Kidney (tissue), 14 donors: ENCODE measurements around the gene NKD2. TPM values are rescaled to one million over a fixed set of nuclear protein-coding genes. Genes with fewer than 3 reads are reported as not detected.

Experiments
- DNase-seq, 5 donors: peaks; one replicate each; pipeline ENCODE4 v3.0.0-alpha.2; 2013 to 2020
- FAIRE-seq: peaks from 2 replicates; lab custom pipeline; 2012; peaks lifted over from hg19 to GRCh38; lab: Jason Lieb, UNC
- H3K27ac ChIP-seq, 2 donors: one replicate each; pipeline ENCODE4 v1.7.0; 2013; ENCODE audit warnings: low read depth in 2 of 2, low read length in 2 of 2, inconsistent platforms in 1 of 2
- H3K27me3 ChIP-seq: one replicate; pipeline ENCODE4 v1.7.1; 2013; ENCODE audit warnings: low read length, inconsistent platforms; ENCODE audit not compliant: control insufficient read depth, insufficient read depth
- H3K36me3 ChIP-seq, 3 donors: one replicate each; pipeline versions ENCODE4 v1.7.0 to v1.7.1; 2013; ENCODE audit warnings: low read length in 3 of 3, control low read depth in 1 of 3, inconsistent platforms in 1 of 3; ENCODE audit not compliant: insufficient read depth in 3 of 3, control insufficient read depth in 2 of 3
- H3K4me1 ChIP-seq, 3 donors: one replicate each; pipeline versions ENCODE4 v1.7.0 to v1.7.1; 2013; ENCODE audit warnings: low read length in 3 of 3, inconsistent platforms in 1 of 3, low read depth in 1 of 3; ENCODE audit not compliant: control insufficient read depth in 2 of 3, insufficient read depth in 2 of 3
- H3K4me3 ChIP-seq, 3 donors: one replicate each; pipeline versions ENCODE4 v1.7.0 to v1.8.1; 2013; ENCODE audit warnings: low read length in 3 of 3, control low read depth in 1 of 3, inconsistent platforms in 1 of 3
- H3K9ac ChIP-seq, 3 donors: one replicate each; pipeline versions ENCODE4 v1.7.0 to v1.7.1; 2013; ENCODE audit warnings: low read length in 3 of 3, control low read depth in 1 of 3, inconsistent platforms in 1 of 3
- H3K9me3 ChIP-seq, 3 donors: one replicate each; pipeline versions ENCODE4 v1.7.0 to v1.7.1; 2013; ENCODE audit warnings: low read length in 3 of 3, control low read depth in 1 of 3, inconsistent platforms in 1 of 3; ENCODE audit not compliant: control insufficient read depth in 2 of 3, insufficient read depth in 1 of 3
- CTCF ChIP-seq: IDR thresholded peaks from 3 replicates; pipeline ENCODE4 v1.5.1; 2012; ENCODE audit warnings: mild to moderate bottlenecking, moderate library complexity, borderline replicate concordance; ENCODE audit not compliant: insufficient read depth; ENCODE audit errors: extremely low read depth
- intact Hi-C: fragments of 100-400 bp; cut with DNase I; formaldehyde crosslinking; loops from one replicate; pipeline ENCODE4 v1.11.1; 2022
- polyA plus RNA-seq: library from polyadenylated mRNA; stranded (reverse); fragments of 350-450 nt; fragmentation: Illumina TruSeq; extraction: RNeasy Lipid Tissue Mini Kit (QIAGEN cat#74804); gene quantifications from one replicate; pipeline ENCODE4 v1.2.3, GENCODE V29; 2014; ENCODE audit warnings: low read depth, low replicate concordance; ENCODE audit not compliant: insufficient read depth
- total RNA-seq: library from RNA; stranded (reverse); fragmentation: NEBNext Ultra II Directional; extraction: Animal tissue kit (Norgen Biotek cat#: 25700); gene quantifications from one replicate; pipeline ENCODE4 v1.2.1, GENCODE V29; 2021
- donor health status: control.
- donor health status: control.
- donor health status: control.
- donor health status: control.
- donor health status: control.
- donor health status: DM: yes; HTN: yes; CAD: no.
- donor health status: Normal renal cell carcinoma (clear cell type).

Gene NKD2
- total and polyA plus RNA-seq, 2 donors from 2014 or later = 7.9 to 14.1 TPM

- no peaks in the 10 kb centered on the region for H3K9me3 ChIP-seq
- FAIRE-seq = no peak
- no peak overlapping the region for H3K27ac ChIP-seq
- intact Hi-C loops = no loop called here
- TF ChIP-seq CTCF = no peak
- H3K4me3 ChIP-seq = no peak overlapping the region
- H3K36me3 ChIP-seq = peaks cover 0 to 46% (median 7%) of the 10 kb centered on the region in 3 donors
- H3K4me1 ChIP-seq = no peaks in the 10 kb centered on the region
- DNase-seq = no peak
- H3K27me3 ChIP-seq = no peaks in the 10 kb centered on the region
- no peak overlapping the region for H3K9ac ChIP-seq
These were observed 67.3 kb downstream of the NKD2 start for GRCh38 chr5:1075931-1076330.

DNA sequence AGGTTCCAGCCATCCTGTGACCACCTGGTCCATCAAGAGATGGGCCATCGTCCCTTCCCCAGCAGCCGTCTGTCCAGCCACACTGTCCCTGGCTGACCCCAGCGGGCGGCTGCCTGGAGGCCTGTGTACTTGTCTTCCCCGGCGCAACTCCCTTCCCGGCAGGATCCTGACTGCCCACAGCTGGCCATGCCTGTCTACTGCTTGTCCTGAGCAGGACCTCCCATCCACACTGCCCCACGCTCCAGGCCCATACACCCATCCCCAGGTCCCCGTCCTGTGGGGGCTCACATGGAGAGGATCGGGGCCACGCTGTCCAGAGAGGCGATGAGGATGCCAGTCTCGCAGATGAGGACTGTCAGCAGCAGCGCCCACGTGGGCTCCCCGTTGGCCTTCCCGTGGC is 67.8 kb downstream of the NKD2 start:
- H3K36me3 ChIP-seq = peaks cover 0 to 46% (median 7%) of the 10 kb centered on the region in 3 donors
- TF ChIP-seq CTCF = no peak
- FAIRE-seq = no peak
- intact Hi-C loops = no loop called here
- H3K27me3 ChIP-seq = no peaks in the 10 kb centered on the region
- no peak overlapping the region for H3K4me3 ChIP-seq
- no peaks in the 10 kb centered on the region for H3K4me1 ChIP-seq
- no peak for DNase-seq
- H3K9ac ChIP-seq = no peak overlapping the region
- no peaks in the 10 kb centered on the region for H3K9me3 ChIP-seq
- H3K27ac ChIP-seq = no peak overlapping the region

DNA sequence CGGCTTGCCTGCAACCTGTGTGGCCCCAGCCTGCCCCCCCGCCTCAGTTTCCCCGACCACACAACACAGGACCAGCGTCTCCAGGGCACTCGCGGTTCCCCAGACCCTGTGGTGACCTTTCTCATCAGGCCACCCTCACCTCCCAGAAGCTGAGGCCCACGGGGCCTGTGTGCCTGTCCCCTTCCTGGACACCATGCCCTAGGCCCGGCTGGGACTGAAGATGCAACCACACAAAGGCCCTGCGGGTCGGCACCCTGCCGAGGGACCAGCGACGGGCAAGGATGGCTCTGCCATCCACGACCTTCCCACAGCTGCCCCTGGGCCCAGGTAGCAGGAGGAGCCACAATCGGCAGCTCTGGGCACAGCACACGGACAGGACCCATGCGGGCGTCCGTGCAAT is 68.4 kb downstream of the NKD2 start:
- H3K36me3 ChIP-seq = peaks cover 0 to 46% (median 7%) of the 10 kb centered on the region in 3 donors

More for the DNA sequence above, 68.4 kb downstream of the NKD2 start:
- no peaks in the 10 kb centered on the region for H3K9me3 ChIP-seq
- no peak overlapping the region for H3K4me3 ChIP-seq
- no peak overlapping the region for H3K9ac ChIP-seq
- no peaks in the 10 kb centered on the region for H3K27me3 ChIP-seq
- H3K27ac ChIP-seq = no peak overlapping the region
- no peak for TF ChIP-seq CTCF
- H3K4me1 ChIP-seq = no peaks in the 10 kb centered on the region
- FAIRE-seq = no peak
- no peak for DNase-seq
- intact Hi-C loops = no loop called here
